C4-2B (cell line): ENCODE results near the gene MVB12B.

Source experiments
- ZFX ChIP-seq: fragments of 450-650 bp; IDR thresholded peaks from 2 replicates; pipeline ENCODE4 v1.6.1; 2017
- TF ChIP-seq, protein P1 (sequence below): fragments of 450-650 bp; conservative IDR thresholded peaks from 2 replicates; pipeline ENCODE4 v1.5.1; 2017; ENCODE audit warnings: mild to moderate bottlenecking

DNA sequence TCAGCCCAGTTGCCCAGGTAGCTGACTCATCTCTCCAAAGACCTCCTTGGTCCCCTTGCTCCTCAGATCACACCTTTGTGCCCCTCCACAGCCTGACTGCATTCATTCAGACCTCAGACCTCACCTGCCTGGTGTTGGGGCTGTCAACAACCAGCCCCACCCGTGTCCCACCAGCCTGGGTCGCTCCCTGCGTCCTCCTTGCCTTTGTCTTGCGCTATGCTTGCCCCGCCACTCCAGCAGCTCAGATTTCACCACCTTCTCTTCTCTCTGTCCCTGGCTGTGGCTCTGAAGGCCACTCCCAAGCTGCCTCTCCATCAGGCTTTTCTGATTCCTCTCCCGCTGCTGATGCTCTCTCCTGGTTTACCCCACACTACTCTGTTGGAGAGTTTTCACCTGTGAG lies 103.5 kb downstream of the MVB12B start:
- TF ChIP-seq, protein P1, sequence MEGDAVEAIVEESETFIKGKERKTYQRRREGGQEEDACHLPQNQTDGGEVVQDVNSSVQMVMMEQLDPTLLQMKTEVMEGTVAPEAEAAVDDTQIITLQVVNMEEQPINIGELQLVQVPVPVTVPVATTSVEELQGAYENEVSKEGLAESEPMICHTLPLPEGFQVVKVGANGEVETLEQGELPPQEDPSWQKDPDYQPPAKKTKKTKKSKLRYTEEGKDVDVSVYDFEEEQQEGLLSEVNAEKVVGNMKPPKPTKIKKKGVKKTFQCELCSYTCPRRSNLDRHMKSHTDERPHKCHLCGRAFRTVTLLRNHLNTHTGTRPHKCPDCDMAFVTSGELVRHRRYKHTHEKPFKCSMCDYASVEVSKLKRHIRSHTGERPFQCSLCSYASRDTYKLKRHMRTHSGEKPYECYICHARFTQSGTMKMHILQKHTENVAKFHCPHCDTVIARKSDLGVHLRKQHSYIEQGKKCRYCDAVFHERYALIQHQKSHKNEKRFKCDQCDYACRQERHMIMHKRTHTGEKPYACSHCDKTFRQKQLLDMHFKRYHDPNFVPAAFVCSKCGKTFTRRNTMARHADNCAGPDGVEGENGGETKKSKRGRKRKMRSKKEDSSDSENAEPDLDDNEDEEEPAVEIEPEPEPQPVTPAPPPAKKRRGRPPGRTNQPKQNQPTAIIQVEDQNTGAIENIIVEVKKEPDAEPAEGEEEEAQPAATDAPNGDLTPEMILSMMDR = no peak
- TF ChIP-seq ZFX = no peak
